Prostate gland (tissue), 2 donors: ENCODE data around the gene TMEM141. TPM values are rescaled to one million over a fixed set of nuclear protein-coding genes. Genes with fewer than 3 reads are reported as not detected.
"Not testable (repeated sequence)": the region's sequence is repeated elsewhere in the genome, so short reads cannot be mapped to it uniquely, and the experiment has no call there.

Experiments
- DNase-seq: peaks from one replicate; pipeline ENCODE4 v3.0.0-alpha.2; 2019; ENCODE audit warnings: low spot score
- H3K27ac ChIP-seq, 2 donors: fragments of 200-600 bp; sonication (generic); 2 replicates each; pipeline ENCODE4 v1.5.1; 2017 to 2019
- H3K27me3 ChIP-seq: fragments of 200-600 bp; sonication (generic); replicated peaks from 2 replicates; pipeline ENCODE4 v1.5.1; 2019; ENCODE audit not compliant: insufficient read depth
- H3K36me3 ChIP-seq, 2 donors: fragments of 200-600 bp; sonication (generic); 1 replicate in 1 of 2; 2 replicates in 1 of 2; pipeline versions ENCODE4 v1.5.1 to v1.8.1; 2017 to 2019
- H3K4me1 ChIP-seq: fragments of 200-600 bp; sonication (generic); replicated peaks from 2 replicates; pipeline ENCODE4 v1.5.1; 2019
- H3K4me3 ChIP-seq, 2 donors: fragments of 200-600 bp; sonication (generic); 2 replicates each; pipeline ENCODE4 v1.5.1; 2017 to 2019
- H3K9me3 ChIP-seq: fragments of 200-600 bp; sonication (generic); 2 replicates; pipeline ENCODE4 v1.5.1; 2017
- POLR2A ChIP-seq: fragments of 450-650 bp; IDR thresholded peaks from one replicate; pipeline ENCODE4 v1.6.1; 2016; ENCODE audit warnings: antibody characterized with exemption, mild to moderate bottlenecking
- POLR2AphosphoS5 ChIP-seq: sonication (generic); formaldehyde crosslinking; IDR thresholded peaks from one replicate; pipeline ENCODE4 v1.6.1; 2017; ENCODE audit warnings: antibody characterized with exemption
- WGBS: methylation state at CpG from one replicate; pipeline ENCODE4 v1.1.5; 2018; 5-methylcytosine and 5-hydroxymethylcytosine counted together
- intact Hi-C: fragments of 100-400 bp; cut with DNase I; formaldehyde crosslinking; loops from one replicate; pipeline ENCODE4 v1.14.2; 2022
- total RNA-seq, 2 donors: library from RNA; depleted of rRNA; stranded (reverse); fragments of >200 nt; gene quantifications; one replicate each; pipeline ENCODE4 v1.1.0, GENCODE V29; 2016
- TF ChIP-seq, protein P1 (sequence below), 4 experiments: fragments of 200-600 bp in 2 of 4; fragments of 450-650 bp in 2 of 4; sonication (generic) in 2 of 4; IDR thresholded peaks; 1 replicate in 3 of 4; 2 replicates in 1 of 4; pipeline ENCODE4 v1.5.1; 2016 to 2019; ENCODE audit warnings: antibody characterized with exemption in 4 of 4, mild to moderate bottlenecking in 2 of 4, moderate library complexity in 2 of 4

The TMEM141 gene
- total RNA-seq, 2 donors from 2014 or later = 181 to 335 TPM

GRCh38 chr9:136799854-136800657 lies 8.9 kb downstream of the TMEM141 start:
- intact Hi-C loops = no loop called here

DNA sequence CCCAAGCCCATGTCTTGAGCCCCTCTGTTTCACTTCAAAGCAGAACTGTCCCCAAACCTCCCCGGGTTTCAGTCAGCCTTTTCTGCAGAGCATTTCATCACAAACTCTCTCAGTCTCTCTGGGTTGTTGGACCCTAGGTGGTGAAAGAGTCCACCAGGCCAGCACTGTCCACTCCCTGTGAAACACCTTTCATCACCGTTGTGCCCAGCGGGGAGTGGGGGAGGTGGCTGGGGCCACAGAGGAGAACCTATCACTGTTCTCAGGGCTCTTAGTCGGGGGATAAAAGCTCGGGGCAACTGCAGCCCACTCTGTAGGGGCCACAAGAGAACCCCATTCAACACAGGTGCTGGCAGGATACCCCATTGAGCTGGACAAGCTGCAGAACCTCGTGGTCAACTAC lies 11.2 kb downstream of the TMEM141 start:
- Histone ChIP-seq H3K27ac (no peak overlapping the region), H3K36me3 (no peaks in the 10 kb centered on the region), H3K9me3 (no peaks in the 10 kb centered on the region), H3K4me1 (peaks cover 18% of the 10 kb centered on the region), H3K27me3 (no peaks in the 10 kb centered on the region), H3K4me3 (no peak overlapping the region)
- intact Hi-C loops = no loop called here
- 74% methylated on average over 5 of the region's 6 CpGs for WGBS
- DNase-seq = no peak
- TF ChIP-seq, protein P1, sequence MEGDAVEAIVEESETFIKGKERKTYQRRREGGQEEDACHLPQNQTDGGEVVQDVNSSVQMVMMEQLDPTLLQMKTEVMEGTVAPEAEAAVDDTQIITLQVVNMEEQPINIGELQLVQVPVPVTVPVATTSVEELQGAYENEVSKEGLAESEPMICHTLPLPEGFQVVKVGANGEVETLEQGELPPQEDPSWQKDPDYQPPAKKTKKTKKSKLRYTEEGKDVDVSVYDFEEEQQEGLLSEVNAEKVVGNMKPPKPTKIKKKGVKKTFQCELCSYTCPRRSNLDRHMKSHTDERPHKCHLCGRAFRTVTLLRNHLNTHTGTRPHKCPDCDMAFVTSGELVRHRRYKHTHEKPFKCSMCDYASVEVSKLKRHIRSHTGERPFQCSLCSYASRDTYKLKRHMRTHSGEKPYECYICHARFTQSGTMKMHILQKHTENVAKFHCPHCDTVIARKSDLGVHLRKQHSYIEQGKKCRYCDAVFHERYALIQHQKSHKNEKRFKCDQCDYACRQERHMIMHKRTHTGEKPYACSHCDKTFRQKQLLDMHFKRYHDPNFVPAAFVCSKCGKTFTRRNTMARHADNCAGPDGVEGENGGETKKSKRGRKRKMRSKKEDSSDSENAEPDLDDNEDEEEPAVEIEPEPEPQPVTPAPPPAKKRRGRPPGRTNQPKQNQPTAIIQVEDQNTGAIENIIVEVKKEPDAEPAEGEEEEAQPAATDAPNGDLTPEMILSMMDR (IDR thresholded peaks at IDR 0.05) = no peak
- TF ChIP-seq POLR2A = no peak
- no peak for TF ChIP-seq POLR2AphosphoS5

More at GRCh38 chr9:136799854-136800657, 8.9 kb downstream of the TMEM141 start:
- Histone ChIP-seq H3K36me3 (no peaks in the 10 kb centered on the region), H3K4me3 (peak overlapping the region; percentile 27 to 44), H3K4me1 (peaks cover 25% of the 10 kb centered on the region), H3K27me3 (no peaks in the 10 kb centered on the region), H3K9me3 (no peaks in the 10 kb centered on the region), H3K27ac (peak overlapping the region; percentile 87 to 93)
- TF ChIP-seq POLR2AphosphoS5 (peak; percentile 38), POLR2A (peak; percentile 41)
- TF ChIP-seq, protein P1 (IDR thresholded peaks at IDR 0.05) = peak in 1 of 4 experiments; percentile 19
- WGBS = under 1% methylated on average over 54 of the region's 63 CpGs
- peak; percentile 93 for DNase-seq

DNA sequence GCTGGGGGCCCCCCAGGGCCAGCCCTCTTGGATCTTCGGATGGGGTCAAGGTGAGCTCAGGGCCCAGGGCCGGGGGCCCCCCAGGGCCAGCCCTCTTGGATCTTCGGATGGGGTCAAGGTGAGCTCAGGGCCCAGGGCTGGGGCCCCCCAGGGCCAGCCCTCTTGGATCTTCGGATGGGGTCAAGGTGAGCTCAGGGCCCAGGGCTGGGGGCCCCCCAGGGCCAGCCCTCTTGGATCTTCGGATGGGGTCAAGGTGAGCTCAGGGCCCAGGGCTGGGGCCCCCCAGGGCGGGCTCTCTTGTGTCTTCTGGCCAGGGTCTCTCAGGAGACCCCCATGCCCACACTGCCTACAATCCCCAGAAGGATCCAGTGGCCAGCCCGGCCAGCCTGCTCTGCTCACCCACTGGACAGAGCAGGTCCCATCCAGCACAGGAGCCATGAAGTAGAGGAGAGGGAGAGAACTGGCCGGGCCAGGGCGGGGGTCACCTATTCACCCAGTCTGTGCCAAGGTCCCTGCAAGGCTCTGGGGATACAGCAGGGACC lies 11.9 kb downstream of the TMEM141 start:
- H3K27me3 ChIP-seq, DNase-seq, intact Hi-C loops, H3K36me3 ChIP-seq, H3K9me3 ChIP-seq, H3K4me3 ChIP-seq: not testable (repeated sequence)
- Histone ChIP-seq H3K27ac (peak overlapping the region in 1 of 2 donors; percentile 74), H3K4me1 (peaks cover 13% of the 10 kb centered on the region)
- WGBS = 89% methylated on average over 9 of the region's 9 CpGs

- H3K27me3 ChIP-seq = no peaks in the 10 kb centered on the region
- no peaks in the 10 kb centered on the region for H3K36me3 ChIP-seq
- no peak overlapping the region for H3K4me3 ChIP-seq
- TF ChIP-seq POLR2AphosphoS5 (no peak), POLR2A (no peak)
- TF ChIP-seq, protein P1 (IDR thresholded peaks at IDR 0.05) = no peak
- intact Hi-C loops = no loop called here
- H3K9me3 ChIP-seq = no peaks in the 10 kb centered on the region
- 86% methylated on average over 21 of the region's 22 CpGs for WGBS
- H3K27ac ChIP-seq = peak overlapping the region; percentile 47 to 74
- no peak for DNase-seq
- peaks cover 13% of the 10 kb centered on the region for H3K4me1 ChIP-seq
Measured at GRCh38 chr9:136803551-136804508, 12.7 kb downstream of the TMEM141 start.
